Activated naive CD8-positive, alpha-beta T cell treated with anti-CD3 and anti-CD28 coated beads, Interleukin-2, amount 50 U/mL, for 24 hours (primary cell): ENCODE measurements around the gene DRD4.

Experiments used
- ATAC-seq: fragments of 150-1000 bp; cut with Tn5 transposase; one replicate; pipeline ENCODE4 v1.10.0; 2021
- DNase-seq: peaks from one replicate; pipeline ENCODE4 v3.0.0; 2021
- H3K27ac Mint-ChIP-seq: one replicate; pipeline ENCODE4 v1.8.0; 2021; ENCODE audit warnings: mild to moderate bottlenecking, mixed read lengths
- H3K27me3 Mint-ChIP-seq: one replicate; pipeline ENCODE4 v1.8.0; 2021; ENCODE audit warnings: mixed read lengths
- H3K36me3 Mint-ChIP-seq: one replicate; pipeline ENCODE4 v1.8.0; 2021; ENCODE audit warnings: low read depth, mixed read lengths
- H3K4me1 Mint-ChIP-seq: one replicate; pipeline ENCODE4 v1.8.0; 2021; ENCODE audit warnings: mixed read lengths
- H3K4me3 Mint-ChIP-seq: one replicate; pipeline ENCODE4 v1.8.0; 2021; ENCODE audit warnings: mild to moderate bottlenecking, moderate library complexity, mixed read lengths
- H3K9me3 Mint-ChIP-seq: one replicate; pipeline ENCODE4 v1.8.0; 2021; ENCODE audit warnings: mixed read lengths

Gene DRD4

DNA sequence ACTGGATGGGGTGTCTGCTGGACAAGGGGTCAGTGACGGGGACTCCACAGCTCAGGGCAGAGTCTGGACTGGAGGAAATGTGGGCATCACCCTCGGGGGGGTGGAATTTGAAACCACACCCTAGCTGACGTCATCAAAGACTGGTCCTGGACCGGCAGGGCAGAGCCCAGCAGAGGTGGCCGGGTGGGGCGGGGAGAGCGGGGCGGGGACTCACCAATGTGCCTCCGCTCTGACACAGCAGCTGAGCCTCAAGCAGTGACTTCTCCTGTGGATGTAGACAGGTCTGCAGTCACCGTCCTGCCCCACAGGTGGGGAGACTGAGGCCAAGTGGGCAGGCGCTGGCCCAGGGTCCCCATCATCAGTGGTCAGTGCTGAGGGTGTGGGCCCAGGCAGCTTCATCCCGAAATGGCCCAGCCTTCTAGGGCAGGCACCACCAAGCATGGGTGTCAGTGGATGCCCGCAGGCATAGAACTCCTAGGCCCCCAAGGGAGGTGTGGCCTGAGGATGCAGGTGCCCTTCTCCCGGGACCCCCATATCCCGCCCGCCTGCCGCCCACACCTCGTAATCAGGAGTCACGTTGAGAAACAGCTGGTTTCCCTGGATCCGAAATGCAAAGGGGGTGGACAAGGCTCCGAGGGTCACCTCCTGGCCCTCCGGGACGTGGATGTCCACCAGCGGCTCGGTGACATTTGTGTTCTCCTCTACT lies 12.9 kb upstream of the DRD4 start:
- Mint-ChIP-seq H3K27ac (no peak overlapping the region), H3K4me3 (no peak overlapping the region), H3K4me1 (peaks cover 15% of the 10 kb centered on the region), H3K9me3 (no peaks in the 10 kb centered on the region), H3K27me3 (peaks cover 13% of the 10 kb centered on the region), H3K36me3 (peaks cover 2% of the 10 kb centered on the region)
- no peak for DNase-seq
- ATAC-seq = no peak

- H3K27me3 Mint-ChIP-seq = peaks cover 13% of the 10 kb centered on the region
- H3K4me3 Mint-ChIP-seq = no peak within 1 kb of the TSS
- peaks cover 21% of the 10 kb centered on the region for H3K4me1 Mint-ChIP-seq
- H3K36me3 Mint-ChIP-seq = peaks cover 2% of the 10 kb centered on the region
- ATAC-seq (no peak), DNase-seq (no peak)
- no peaks in the 10 kb centered on the region for H3K9me3 Mint-ChIP-seq
- H3K27ac Mint-ChIP-seq = no peak within 1 kb of the TSS
Measured at GRCh38 chr11:624705-625635, 12.1 kb upstream of the DRD4 start, which contains the start of gene CDHR5. CDHR5 (minus strand) TSS chr11:624955; CDS start chr11:624902, 53 bp downstream.

GRCh38 chr11:625636-626268 lies 11.3 kb upstream of the DRD4 start:
- no peak overlapping the region for H3K4me3 Mint-ChIP-seq
- DNase-seq (no peak), ATAC-seq (no peak)
- peaks cover 23% of the 10 kb centered on the region for H3K4me1 Mint-ChIP-seq
- peaks cover 2% of the 10 kb centered on the region for H3K36me3 Mint-ChIP-seq
- H3K9me3 Mint-ChIP-seq = no peaks in the 10 kb centered on the region
- H3K27me3 Mint-ChIP-seq = peaks cover 13% of the 10 kb centered on the region
- no peak overlapping the region for H3K27ac Mint-ChIP-seq

GRCh38 chr11:626475-627307 lies 10.4 kb upstream of the DRD4 start, which contains the start of gene SCT:
SCT (minus strand) TSS chr11:627181; CDS start chr11:627143, 38 bp downstream.
- peak; percentile 12 for DNase-seq
- H3K27me3 Mint-ChIP-seq = peaks cover 13% of the 10 kb centered on the region
- ATAC-seq = no peak
- peaks cover 2% of the 10 kb centered on the region for H3K36me3 Mint-ChIP-seq
- H3K9me3 Mint-ChIP-seq = no peaks in the 10 kb centered on the region
- peaks cover 23% of the 10 kb centered on the region for H3K4me1 Mint-ChIP-seq
- no peak within 1 kb of the TSS for H3K27ac Mint-ChIP-seq
- H3K4me3 Mint-ChIP-seq = no peak within 1 kb of the TSS

DNA sequence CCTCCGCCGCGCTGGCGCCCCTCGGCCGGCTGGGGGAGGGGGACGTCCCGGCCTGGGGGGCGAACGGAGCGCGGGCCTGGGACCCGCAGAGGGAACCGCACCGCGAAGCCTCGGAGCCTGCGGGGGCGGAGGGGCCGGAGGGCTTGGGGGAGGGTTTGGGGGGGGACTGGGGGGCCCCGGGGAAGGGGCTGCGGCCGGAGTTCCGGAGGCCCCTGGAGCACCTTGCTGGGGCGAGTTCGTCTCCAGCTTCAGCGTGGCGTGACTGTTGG lies 9.8 kb upstream of the DRD4 start:
- no peak overlapping the region for H3K4me3 Mint-ChIP-seq
- no peak for DNase-seq
- H3K9me3 Mint-ChIP-seq = no peaks in the 10 kb centered on the region
- no peak for ATAC-seq
- peaks cover 13% of the 10 kb centered on the region for H3K27me3 Mint-ChIP-seq
- H3K27ac Mint-ChIP-seq = no peak overlapping the region
- H3K36me3 Mint-ChIP-seq = peaks cover 2% of the 10 kb centered on the region
- peaks cover 23% of the 10 kb centered on the region for H3K4me1 Mint-ChIP-seq

- Mint-ChIP-seq H3K36me3 (peaks cover 2% of the 10 kb centered on the region), H3K4me3 (peak overlapping the region; percentile 22), H3K4me1 (peaks cover 23% of the 10 kb centered on the region), H3K27ac (no peak overlapping the region), H3K9me3 (no peaks in the 10 kb centered on the region), H3K27me3 (peaks cover 13% of the 10 kb centered on the region)
- ATAC-seq (no peak), DNase-seq (no peak)
Measured at GRCh38 chr11:628056-628455, 9.0 kb upstream of the DRD4 start.

- H3K27ac Mint-ChIP-seq = peak overlapping the region; percentile 73
- H3K4me3 Mint-ChIP-seq = peak overlapping the region; percentile 22
- ATAC-seq (peak; percentile 47), DNase-seq (no peak)
- H3K9me3 Mint-ChIP-seq = no peaks in the 10 kb centered on the region
- H3K27me3 Mint-ChIP-seq = peaks cover 13% of the 10 kb centered on the region
- peaks cover 23% of the 10 kb centered on the region for H3K4me1 Mint-ChIP-seq
- peaks cover 2% of the 10 kb centered on the region for H3K36me3 Mint-ChIP-seq
Measured at GRCh38 chr11:629237-629583, 7.9 kb upstream of the DRD4 start.

GRCh38 chr11:630871-631270 lies 6.2 kb upstream of the DRD4 start:
- ATAC-seq = no peak
- Mint-ChIP-seq H3K36me3 (peaks cover 2% of the 10 kb centered on the region), H3K27ac (no peak overlapping the region), H3K27me3 (peaks cover 13% of the 10 kb centered on the region), H3K9me3 (no peaks in the 10 kb centered on the region), H3K4me3 (no peak overlapping the region), H3K4me1 (peaks cover 26% of the 10 kb centered on the region)
- DNase-seq = no peak

- DNase-seq = no peak
- Mint-ChIP-seq H3K4me3 (no peak overlapping the region), H3K27ac (no peak overlapping the region), H3K4me1 (peaks cover 17% of the 10 kb centered on the region), H3K27me3 (peaks cover 26% of the 10 kb centered on the region), H3K9me3 (no peaks in the 10 kb centered on the region), H3K36me3 (peaks cover 4% of the 10 kb centered on the region)
- ATAC-seq = no peak
Measured at GRCh38 chr11:635945-636510, 1.0 kb upstream of the DRD4 start.

DNA sequence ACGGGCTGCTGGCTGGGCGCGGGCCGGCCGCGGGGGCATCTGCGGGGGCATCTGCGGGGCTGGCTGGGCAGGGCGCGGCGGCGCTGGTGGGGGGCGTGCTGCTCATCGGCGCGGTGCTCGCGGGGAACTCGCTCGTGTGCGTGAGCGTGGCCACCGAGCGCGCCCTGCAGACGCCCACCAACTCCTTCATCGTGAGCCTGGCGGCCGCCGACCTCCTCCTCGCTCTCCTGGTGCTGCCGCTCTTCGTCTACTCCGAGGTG lies 194 bp downstream of the DRD4 start:
- Mint-ChIP-seq H3K27me3 (peaks cover 26% of the 10 kb centered on the region), H3K36me3 (peaks cover 4% of the 10 kb centered on the region), H3K27ac (no peak overlapping the region), H3K4me3 (peak overlapping the region; percentile 8), H3K4me1 (peaks cover 17% of the 10 kb centered on the region), H3K9me3 (no peaks in the 10 kb centered on the region)
- no peak for ATAC-seq
- no peak for DNase-seq

DNA sequence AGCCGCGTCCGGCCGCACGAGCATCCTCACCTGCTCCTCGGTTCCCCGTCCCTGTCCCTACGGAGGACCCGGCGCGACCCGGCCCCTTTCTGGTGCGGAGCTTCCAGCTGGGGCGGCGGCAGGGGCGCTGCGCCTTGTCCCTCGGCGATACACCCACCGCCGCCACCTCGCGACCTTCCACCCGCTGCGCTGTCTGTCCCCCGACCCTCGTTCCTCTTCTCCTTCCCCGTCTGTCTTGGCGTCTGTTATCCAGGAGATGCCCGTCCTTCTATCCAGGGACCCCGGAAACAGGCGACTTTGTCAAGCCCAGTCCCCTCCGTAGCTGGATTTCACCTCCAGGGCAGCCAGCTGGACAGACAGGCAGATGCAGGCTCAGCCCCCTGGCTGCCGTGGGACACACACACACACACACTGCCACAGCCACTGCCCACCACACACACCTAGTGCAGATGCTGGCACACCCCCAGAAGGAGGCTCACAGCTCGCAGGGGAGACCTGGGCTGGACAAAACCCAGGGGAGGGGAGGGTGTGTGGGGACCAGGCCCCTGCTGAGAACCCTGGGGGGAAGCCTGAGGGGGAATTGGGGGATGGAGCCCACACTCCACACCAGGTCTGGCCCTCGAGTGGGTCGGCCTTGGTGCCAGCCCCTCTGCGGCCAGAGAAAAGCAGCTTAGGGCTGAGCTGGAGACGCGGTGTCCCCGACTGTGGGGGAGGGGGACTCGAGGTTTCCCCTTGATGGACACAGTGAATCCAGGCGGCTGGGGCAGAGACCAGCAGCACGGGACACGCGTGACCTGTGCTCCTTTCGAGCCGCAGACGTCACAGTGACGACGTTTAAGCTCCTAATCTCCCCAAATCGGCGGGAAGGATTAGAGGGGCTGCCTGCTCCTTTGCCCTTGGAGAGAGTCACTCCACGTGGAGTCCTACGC lies 788 bp downstream of the DRD4 start:
- peak overlapping the region; percentile 8 for H3K4me3 Mint-ChIP-seq

DNA sequence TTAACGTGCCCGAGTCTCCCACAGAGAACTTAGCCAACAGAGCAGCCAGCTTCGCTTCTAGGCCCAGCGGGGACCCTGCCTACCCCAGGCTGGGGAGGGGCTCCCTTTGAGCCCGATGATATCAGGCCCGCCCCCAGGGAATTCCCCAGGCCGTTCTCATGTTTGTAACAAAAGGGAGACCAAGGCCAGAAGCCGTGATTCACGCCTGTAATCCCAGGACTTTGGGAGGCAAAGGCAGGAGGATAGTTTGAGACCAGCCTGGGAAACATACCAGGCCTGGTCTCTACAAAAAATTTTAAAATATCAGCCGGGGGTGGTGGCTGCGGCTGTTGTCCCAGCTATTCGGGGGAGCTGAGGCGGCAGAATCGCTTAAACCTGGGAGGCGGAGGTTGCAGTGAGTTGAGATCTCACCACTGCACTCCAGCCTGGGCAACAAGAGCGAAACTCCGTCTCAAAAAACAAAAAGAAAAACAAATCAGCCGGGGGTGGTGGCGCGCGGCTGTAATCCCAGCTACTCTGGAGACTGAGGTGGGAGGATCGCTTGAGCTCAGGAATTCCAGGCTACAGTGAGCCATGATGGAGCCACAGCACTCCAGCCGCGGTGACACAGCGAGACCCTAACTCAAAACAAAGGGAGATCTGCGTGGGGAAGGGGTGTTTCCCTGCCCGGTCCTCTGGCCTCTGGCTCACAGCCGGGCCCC lies 1.7 kb downstream of the DRD4 start:
- DNase-seq (no peak), ATAC-seq (no peak)
- no peak overlapping the region for H3K4me3 Mint-ChIP-seq
- H3K9me3 Mint-ChIP-seq = no peaks in the 10 kb centered on the region
- H3K27ac Mint-ChIP-seq = no peak overlapping the region
- H3K4me1 Mint-ChIP-seq = peaks cover 17% of the 10 kb centered on the region
- peaks cover 26% of the 10 kb centered on the region for H3K27me3 Mint-ChIP-seq
- peaks cover 4% of the 10 kb centered on the region for H3K36me3 Mint-ChIP-seq

More for the DNA sequence above, 788 bp downstream of the DRD4 start:
- H3K27me3 Mint-ChIP-seq = peaks cover 26% of the 10 kb centered on the region
- no peaks in the 10 kb centered on the region for H3K9me3 Mint-ChIP-seq
- no peak for DNase-seq
- ATAC-seq = no peak
- H3K27ac Mint-ChIP-seq = no peak overlapping the region
- H3K36me3 Mint-ChIP-seq = peaks cover 4% of the 10 kb centered on the region
- peaks cover 17% of the 10 kb centered on the region for H3K4me1 Mint-ChIP-seq
